ENCODE results near the gene KRTAP2-3. TPM values are rescaled to one million over a fixed set of nuclear protein-coding genes. Genes with fewer than 3 reads are reported as not detected.

The KRTAP2-3 gene
- total RNA-seq, 2 experiments from 2014 or later = not detected

DNA sequence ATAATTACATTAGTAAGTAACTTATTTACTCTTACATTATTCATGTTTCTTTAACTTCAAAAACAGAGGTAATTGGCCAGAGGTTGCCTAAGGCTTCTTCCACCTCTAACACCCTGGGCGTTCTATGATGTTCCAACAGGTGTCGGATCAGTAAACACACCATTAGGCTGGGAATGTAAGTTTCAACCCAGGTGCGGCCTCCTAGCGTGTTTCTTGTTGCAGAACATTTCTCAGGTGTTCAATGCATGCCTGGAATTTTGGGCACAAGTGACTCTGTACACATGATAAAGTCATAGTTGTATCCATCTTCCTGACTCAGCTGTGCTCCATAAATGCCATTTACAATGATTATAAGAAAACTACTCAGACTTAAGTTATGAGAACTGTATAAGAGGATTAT lies 5.9 kb downstream of the KRTAP2-3 start:
- intact Hi-C loops (cut with micrococcal nuclease; ENCODE audit: unreplicated experiment) = no loop called here
- no peak overlapping the region for H3K4me2 ChIP-seq (ENCODE audit: low read length)
- H2AFZ ChIP-seq (ENCODE audit: low read length) = no peak overlapping the region
- no peak overlapping the region for H3K4me3 ChIP-seq (ENCODE audit: low read depth, low read length, poor library complexity, severe bottlenecking)
- H4K20me1 ChIP-seq (ENCODE audit: insufficient read depth, low read length) = no peaks in the 10 kb centered on the region
- no peaks in the 10 kb centered on the region for H3K9me2 ChIP-seq (ENCODE audit: insufficient read depth, low read length)
- TF ChIP-seq EZH2phosphoT487 (IDR thresholded peaks at IDR 0.05; ENCODE audit: borderline replicate concordance, low read depth, low read length) (no peak), CTCF (conservative IDR thresholded peaks at IDR 0.05; ENCODE audit: low read length) (no peak)
- ChIA-PET POLR2A (no interaction called here), CTCF (ENCODE audit: unreplicated experiment) (no interaction called here)
- no TSS peak for BruUV-seq (replicated peaks)
- H3K79me2 ChIP-seq (ENCODE audit: insufficient read depth, low read depth, low read length) = no peaks in the 10 kb centered on the region
- no peaks in the 10 kb centered on the region for H3K4me1 ChIP-seq (ENCODE audit: insufficient read depth, low read length, poor library complexity, severe bottlenecking)
- no peaks in the 10 kb centered on the region for H3K9me3 ChIP-seq (ENCODE audit: low read length)
- H3K36me3 ChIP-seq (ENCODE audit: insufficient read depth, low read length) = no peaks in the 10 kb centered on the region
- no peak overlapping the region for H3K27ac ChIP-seq (ENCODE audit: low read depth, low read length, poor library complexity, severe bottlenecking)
- DNase-seq (ENCODE audit: low spot score) = no peak

DNA sequence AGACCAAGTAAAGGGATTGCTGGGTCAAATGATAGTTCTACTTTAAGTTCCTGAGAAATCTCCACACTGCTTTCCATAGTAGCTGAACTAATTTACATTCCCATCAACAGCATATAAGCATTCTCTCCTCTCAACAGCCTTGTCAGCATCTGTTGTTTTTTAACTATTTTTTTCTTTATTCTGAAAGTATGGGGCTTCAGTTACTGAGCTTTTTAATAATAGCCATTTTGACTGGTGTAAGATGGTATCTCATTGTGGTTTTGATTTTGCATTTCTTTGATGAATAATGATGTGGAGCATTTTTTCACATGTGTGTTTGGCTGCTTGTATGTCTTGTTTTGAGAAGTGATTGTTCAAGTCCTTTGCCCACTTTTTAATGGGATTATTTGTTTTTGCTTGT lies 7.3 kb downstream of the KRTAP2-3 start:
- no peaks in the 10 kb centered on the region for H3K9me2 ChIP-seq (ENCODE audit: insufficient read depth, low read length)
- ChIA-PET POLR2A (no interaction called here), CTCF (ENCODE audit: unreplicated experiment) (no interaction called here)
- H2AFZ ChIP-seq (ENCODE audit: low read length) = no peak overlapping the region
- no peaks in the 10 kb centered on the region for H3K4me1 ChIP-seq (ENCODE audit: insufficient read depth, low read length, poor library complexity, severe bottlenecking)
- H3K79me2 ChIP-seq (ENCODE audit: insufficient read depth, low read depth, low read length) = no peaks in the 10 kb centered on the region
- no peak overlapping the region for H3K4me2 ChIP-seq (ENCODE audit: low read length)
- no peak overlapping the region for H3K27ac ChIP-seq (ENCODE audit: low read depth, low read length, poor library complexity, severe bottlenecking)
- H4K20me1 ChIP-seq (ENCODE audit: insufficient read depth, low read length) = no peaks in the 10 kb centered on the region
- no peak for DNase-seq (ENCODE audit: low spot score)
- no peaks in the 10 kb centered on the region for H3K9me3 ChIP-seq (ENCODE audit: low read length)
- H3K36me3 ChIP-seq (ENCODE audit: insufficient read depth, low read length) = no peaks in the 10 kb centered on the region
- no peak overlapping the region for H3K4me3 ChIP-seq (ENCODE audit: low read depth, low read length, poor library complexity, severe bottlenecking)
- no peak for TF ChIP-seq EZH2phosphoT487 (IDR thresholded peaks at IDR 0.05; ENCODE audit: borderline replicate concordance, low read depth, low read length)
- no peak for TF ChIP-seq CTCF (conservative IDR thresholded peaks at IDR 0.05; ENCODE audit: low read length)
- intact Hi-C loops (cut with micrococcal nuclease; ENCODE audit: unreplicated experiment) = no loop called here
- no TSS peak for BruUV-seq (replicated peaks)

- DNase-seq (ENCODE audit: low spot score) = no peak
- Histone ChIP-seq H2AFZ (ENCODE audit: low read length) (no peak overlapping the region), H3K9me2 (ENCODE audit: insufficient read depth, low read length) (no peaks in the 10 kb centered on the region), H3K36me3 (ENCODE audit: insufficient read depth, low read length) (no peaks in the 10 kb centered on the region), H3K4me1 (ENCODE audit: insufficient read depth, low read length, poor library complexity, severe bottlenecking) (no peaks in the 10 kb centered on the region), H4K20me1 (ENCODE audit: insufficient read depth, low read length) (no peaks in the 10 kb centered on the region), H3K27ac (ENCODE audit: low read depth, low read length, poor library complexity, severe bottlenecking) (no peak overlapping the region), H3K4me2 (ENCODE audit: low read length) (no peak overlapping the region), H3K4me3 (ENCODE audit: low read depth, low read length, poor library complexity, severe bottlenecking) (no peak overlapping the region), H3K79me2 (ENCODE audit: insufficient read depth, low read depth, low read length) (no peaks in the 10 kb centered on the region), H3K9me3 (ENCODE audit: low read length) (no peaks in the 10 kb centered on the region)
- ChIA-PET POLR2A (no interaction called here), CTCF (ENCODE audit: unreplicated experiment) (no interaction called here)
- no peak for TF ChIP-seq EZH2phosphoT487 (IDR thresholded peaks at IDR 0.05; ENCODE audit: borderline replicate concordance, low read depth, low read length)
- TF ChIP-seq CTCF (conservative IDR thresholded peaks at IDR 0.05; ENCODE audit: low read length) = no peak
- BruUV-seq (replicated peaks) = no TSS peak
- intact Hi-C loops (cut with micrococcal nuclease; ENCODE audit: unreplicated experiment) = no loop called here
Measured at GRCh38 chr17:41049110-41049509, 10.8 kb downstream of the KRTAP2-3 start.

Measured in OCI-LY7 (cell line).